ENCODE results near the gene PLD4.

- no peak for TF ChIP-seq CTCF (conservative IDR thresholded peaks at IDR 0.05 in 1 of 2, IDR thresholded peaks at IDR 0.05 in 1 of 2; ENCODE audit: extremely low read depth in 1 of 2, insufficient read depth in 1 of 2, low read depth in 1 of 2, low read length in 2 of 2)
- no peak for TF ChIP-seq EZH2 (IDR thresholded peaks at IDR 0.05; ENCODE audit: borderline replicate concordance, low read length)
Measured at GRCh38 chr14:104885031-104885972, 39.4 kb upstream of the PLD4 start.
